Aorta (tissue), 5 donors: ENCODE data around the gene PCDHA10. TPM values are rescaled to one million over a fixed set of nuclear protein-coding genes. Genes with fewer than 3 reads are reported as not detected.
"Not testable (repeated sequence)": the region's sequence is repeated elsewhere in the genome, so short reads cannot be mapped to it uniquely, and the experiment has no call there.

ENCODE experiments used
- ATAC-seq: fragments of 200-7000 bp; cut with Tn5 transposase; one replicate; pipeline ENCODE4 v1.9.1; 2022; ENCODE audit warnings: moderate library complexity; ENCODE audit not compliant: low FRiP score
- DNase-seq, 2 donors: peaks; one replicate each; pipeline ENCODE4 v3.0.0-alpha.2; 2020
- H3K27ac ChIP-seq, 2 donors: one replicate each; pipeline ENCODE4 v1.5.1; 2013; ENCODE audit warnings: low read length in 2 of 2, mild to moderate bottlenecking in 2 of 2, moderate library complexity in 2 of 2, control low read depth in 1 of 2, inconsistent platforms in 1 of 2, low read depth in 1 of 2
- H3K27me3 ChIP-seq, 2 donors: one replicate each; pipeline ENCODE4 v1.6.1; 2013; ENCODE audit warnings: control low read depth in 1 of 2, low read length in 1 of 2, mild to moderate bottlenecking in 1 of 2, moderate library complexity in 1 of 2; ENCODE audit not compliant: insufficient read depth in 2 of 2, control insufficient read depth in 1 of 2
- H3K36me3 ChIP-seq, 2 donors: one replicate each; pipeline ENCODE4 v1.6.1; 2013; ENCODE audit warnings: control low read depth in 1 of 2, low read length in 1 of 2, mild to moderate bottlenecking in 1 of 2; ENCODE audit not compliant: insufficient read depth in 2 of 2, control insufficient read depth in 1 of 2
- H3K4me1 ChIP-seq, 2 donors: one replicate each; pipeline ENCODE4 v1.6.1; 2013; ENCODE audit warnings: low read length in 2 of 2, control low read depth in 1 of 2, mild to moderate bottlenecking in 1 of 2, moderate library complexity in 1 of 2; ENCODE audit not compliant: insufficient read depth in 2 of 2, control insufficient read depth in 1 of 2
- H3K4me3 ChIP-seq, 2 donors: one replicate each; pipeline ENCODE4 v1.5.1; 2013; ENCODE audit warnings: low read length in 2 of 2, control low read depth in 1 of 2, mild to moderate bottlenecking in 1 of 2
- H3K9me3 ChIP-seq: one replicate; pipeline ENCODE4 v1.6.1; 2013; ENCODE audit warnings: mild to moderate bottlenecking, low read length; ENCODE audit not compliant: control insufficient read depth
- WGBS, 2 donors: extraction: QIAGEN DNeasy Blood & Tissue Kit; methylation state at CpG; one replicate each; pipeline ENCODE4 v1.1.7; 2013; 5-methylcytosine and 5-hydroxymethylcytosine counted together
- intact Hi-C, 2 donors: fragments of 100-400 bp; cut with DNase I; formaldehyde crosslinking; loops; one replicate each; pipeline versions ENCODE4 v1.14.2 to v1.15.0; 2022
- polyA plus RNA-seq, 2 donors: library from polyadenylated mRNA; stranded (reverse); fragments of 200-250 nt; gene quantifications; one replicate each; pipeline ENCODE4 v1.2.3, GENCODE V29; 2013
- total RNA-seq, 2 donors: library from RNA; stranded (reverse); fragmentation: NEBNext Ultra II Directional; extraction: Animal tissue kit (Norgen Biotek cat#: 25700); gene quantifications; one replicate each; pipeline ENCODE4 v1.2.1, GENCODE V29; 2021
- donor health status: healthy with polysubstance abuse.
- donor health status: Bipolar disorder and iron deficiency.
- donor health status: DM: no; HTN: no; CAD: no.
- donor health status: DM: no; HTN: no; CAD: no.
- donor health status: DM: yes; HTN: yes; CAD: no.

Gene PCDHA10
- total and polyA plus RNA-seq, 4 donors = 0.03 to 0.69 (median 0.65) TPM; not detected in 1

DNA sequence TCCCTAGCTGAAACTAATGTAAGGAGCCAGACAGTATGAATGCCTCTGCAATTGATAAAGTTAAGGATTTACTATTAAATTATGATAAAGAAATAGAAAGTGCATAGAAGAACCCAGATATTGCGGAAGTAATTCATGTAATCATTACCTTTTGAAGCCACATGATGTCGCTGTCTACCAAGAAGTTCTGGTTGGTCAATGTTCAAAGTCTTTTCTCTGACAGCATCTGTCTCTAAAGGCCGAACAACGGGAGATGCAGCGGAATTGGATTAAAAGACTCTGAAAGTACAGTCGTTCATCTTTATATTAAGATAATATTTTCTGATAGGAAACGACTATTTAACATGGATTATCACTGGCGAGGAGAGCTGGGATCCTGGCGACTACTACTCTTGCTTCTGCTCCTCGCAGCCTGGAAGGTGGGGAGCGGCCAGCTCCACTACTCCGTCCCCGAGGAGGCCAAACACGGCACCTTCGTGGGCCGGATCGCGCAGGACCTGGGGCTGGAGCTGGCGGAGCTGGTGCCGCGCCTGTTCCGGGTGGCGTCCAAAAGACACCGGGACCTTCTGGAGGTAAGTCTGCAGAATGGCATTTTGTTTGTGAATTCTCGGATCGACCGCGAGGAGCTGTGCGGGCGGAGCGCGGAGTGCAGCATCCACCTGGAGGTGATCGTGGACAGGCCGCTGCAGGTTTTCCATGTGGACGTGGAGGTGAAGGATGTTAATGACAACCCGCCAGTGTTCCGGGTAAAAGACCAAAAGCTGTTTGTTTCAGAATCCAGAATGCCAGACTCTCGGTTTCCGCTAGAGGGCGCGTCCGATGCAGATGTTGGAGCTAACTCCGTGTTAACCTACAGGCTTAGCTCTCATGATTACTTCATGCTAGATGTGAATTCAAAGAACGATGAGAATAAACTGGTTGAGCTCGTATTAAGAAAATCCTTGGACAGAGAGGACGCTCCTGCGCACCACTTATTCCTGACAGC is 14.4 kb upstream of the PCDHA10 start, which contains the start of gene PCDHA8:
Gene PCDHA8, plus strand, starts transcription at position 210 of the 985 bp plus-strand sequence. Its CDS starts 135 bp downstream, at position 345.
- no peak within 1 kb of the TSS for H3K27ac ChIP-seq
- H3K36me3 ChIP-seq = no peaks in the 10 kb centered on the region
- ATAC-seq (no peak), DNase-seq (no peak)
- H3K4me3 ChIP-seq = no peak within 1 kb of the TSS
- no peaks in the 10 kb centered on the region for H3K4me1 ChIP-seq
- intact Hi-C loops = no loop called here
- WGBS, 2 donors = 11 to 23% methylated on average over 44 to 47 of the region's 47 CpGs
- H3K9me3 ChIP-seq = peaks cover 6% of the 10 kb centered on the region
- peaks cover 0 to 1% of the 10 kb centered on the region in 2 donors for H3K27me3 ChIP-seq

DNA sequence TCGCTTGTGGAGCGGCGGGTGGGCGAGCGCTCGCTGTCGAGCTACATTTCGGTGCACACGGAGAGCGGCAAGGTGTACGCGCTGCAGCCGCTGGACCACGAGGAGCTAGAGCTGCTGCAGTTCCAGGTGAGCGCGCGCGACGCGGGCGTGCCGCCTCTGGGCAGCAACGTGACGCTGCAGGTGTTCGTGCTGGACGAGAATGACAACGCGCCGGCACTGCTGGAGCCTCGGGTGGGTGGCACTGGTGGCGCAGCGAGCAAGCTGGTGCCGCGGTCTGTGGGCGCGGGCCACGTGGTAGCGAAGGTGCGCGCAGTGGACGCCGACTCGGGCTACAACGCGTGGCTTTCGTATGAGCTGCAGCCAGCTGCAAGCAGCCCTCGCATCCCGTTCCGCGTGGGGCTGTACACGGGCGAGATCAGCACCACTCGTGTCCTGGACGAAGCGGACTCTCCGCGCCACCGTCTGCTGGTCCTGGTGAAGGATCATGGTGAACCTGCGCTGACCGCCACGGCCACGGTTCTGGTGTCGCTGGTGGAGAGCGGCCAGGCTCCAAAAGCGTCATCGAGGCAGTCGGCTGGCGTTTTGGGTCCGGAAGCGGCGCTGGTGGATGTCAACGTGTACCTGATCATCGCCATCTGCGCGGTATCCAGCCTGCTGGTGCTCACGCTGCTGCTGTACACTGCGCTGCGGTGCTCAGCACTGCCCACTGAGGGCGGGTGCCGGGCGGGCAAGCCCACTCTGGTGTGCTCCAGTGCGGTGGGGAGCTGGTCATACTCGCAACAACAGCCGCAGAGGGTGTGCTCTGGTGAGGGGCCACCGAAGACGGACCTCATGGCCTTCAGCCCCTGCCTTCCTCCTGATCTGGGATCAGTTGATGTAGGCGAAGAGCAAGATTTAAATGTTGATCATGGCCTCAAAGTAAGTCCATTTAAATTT is 12.6 kb upstream of the PCDHA10 start:
- peaks cover 0 to 1% of the 10 kb centered on the region in 2 donors for H3K27me3 ChIP-seq
- no peaks in the 10 kb centered on the region for H3K36me3 ChIP-seq
- DNase-seq (peak in 1 of 2 donors; percentile 72), ATAC-seq (no peak)
- H3K27ac ChIP-seq = no peak overlapping the region
- no peak overlapping the region for H3K4me3 ChIP-seq
- no peaks in the 10 kb centered on the region for H3K4me1 ChIP-seq
- WGBS, 2 donors = 38% methylated on average over 87 of the region's 87 CpGs; no CpG with 5 or more reads in 1 of the 2 donors
- H3K9me3 ChIP-seq = peaks cover 4% of the 10 kb centered on the region
- intact Hi-C loops = no loop called here

DNA sequence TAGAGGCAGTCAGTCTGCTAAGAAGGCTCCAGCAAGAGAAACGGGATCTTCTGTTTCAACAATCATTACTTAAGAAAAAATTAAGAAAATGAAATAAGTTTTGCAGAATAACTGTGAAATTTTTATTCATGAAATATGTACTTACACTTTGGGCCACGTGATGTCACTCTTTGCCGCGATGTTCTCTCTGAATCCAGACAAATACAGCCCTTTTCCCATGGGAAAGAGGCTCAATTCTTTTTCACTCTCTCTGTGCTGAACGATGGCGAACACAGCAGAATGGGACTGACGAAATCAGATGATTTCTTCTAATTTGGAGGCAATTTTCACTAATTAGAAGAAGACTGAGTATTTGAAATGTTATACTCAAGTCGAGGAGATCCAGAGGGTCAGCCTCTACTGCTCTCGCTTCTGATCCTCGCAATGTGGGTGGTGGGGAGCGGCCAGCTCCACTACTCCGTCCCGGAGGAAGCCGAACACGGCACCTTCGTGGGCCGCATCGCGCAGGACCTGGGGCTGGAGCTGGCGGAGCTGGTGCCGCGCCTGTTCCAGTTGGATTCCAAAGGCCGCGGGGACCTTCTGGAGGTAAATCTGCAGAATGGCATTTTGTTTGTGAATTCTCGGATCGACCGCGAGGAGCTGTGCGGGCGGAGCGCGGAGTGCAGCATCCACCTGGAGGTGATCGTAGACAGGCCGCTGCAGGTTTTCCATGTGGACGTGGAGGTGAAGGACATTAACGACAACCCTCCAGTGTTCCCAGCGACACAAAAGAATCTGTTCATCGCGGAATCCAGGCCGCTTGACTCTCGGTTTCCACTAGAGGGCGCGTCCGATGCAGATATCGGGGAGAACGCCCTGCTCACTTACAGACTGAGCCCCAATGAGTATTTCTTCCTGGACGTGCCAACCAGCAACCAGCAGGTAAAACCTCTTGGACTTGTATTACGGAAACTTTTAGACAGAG is 7.3 kb upstream of the PCDHA10 start, which contains the start of gene PCDHA9:
Gene PCDHA9, plus strand, starts transcription at position 244 of the 964 bp plus-strand sequence. Its CDS starts 114 bp downstream, at position 358.
- intact Hi-C loops, H3K4me1 ChIP-seq, ATAC-seq, H3K4me3 ChIP-seq, H3K27me3 ChIP-seq, H3K36me3 ChIP-seq, DNase-seq, H3K27ac ChIP-seq: not testable (repeated sequence)
- WGBS, 2 donors = 13% methylated on average over 46 of the region's 48 CpGs; no CpG with 5 or more reads in 1 of the 2 donors
- H3K9me3 ChIP-seq = peaks cover 15% of the 10 kb centered on the region

DNA sequence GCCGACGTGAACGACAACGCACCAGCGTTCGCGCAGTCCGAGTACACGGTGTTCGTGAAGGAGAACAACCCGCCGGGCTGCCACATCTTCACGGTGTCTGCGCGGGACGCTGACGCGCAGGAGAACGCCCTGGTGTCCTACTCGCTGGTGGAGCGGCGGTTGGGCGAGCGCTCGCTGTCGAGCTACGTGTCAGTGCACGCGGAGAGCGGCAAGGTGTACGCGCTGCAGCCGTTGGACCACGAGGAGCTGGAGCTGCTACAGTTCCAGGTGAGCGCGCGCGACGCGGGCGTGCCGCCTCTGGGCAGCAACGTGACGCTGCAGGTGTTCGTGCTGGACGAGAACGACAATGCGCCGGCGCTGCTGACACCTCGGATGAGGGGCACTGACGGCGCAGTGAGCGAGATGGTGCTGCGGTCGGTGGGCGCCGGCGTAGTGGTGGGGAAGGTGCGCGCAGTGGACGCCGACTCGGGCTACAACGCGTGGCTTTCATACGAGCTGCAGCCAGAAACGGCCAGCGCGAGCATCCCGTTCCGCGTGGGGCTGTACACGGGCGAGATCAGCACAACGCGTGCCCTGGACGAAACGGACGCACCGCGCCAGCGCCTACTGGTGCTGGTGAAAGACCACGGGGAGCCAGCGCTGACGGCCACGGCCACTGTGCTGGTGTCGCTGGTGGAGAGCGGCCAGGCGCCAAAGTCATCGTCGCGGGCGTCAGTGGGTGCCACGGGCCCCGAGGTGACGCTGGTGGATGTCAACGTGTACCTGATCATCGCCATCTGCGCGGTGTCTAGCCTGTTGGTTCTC is 5.7 kb upstream of the PCDHA10 start:
- H3K4me1 ChIP-seq, H3K27ac ChIP-seq, intact Hi-C loops, H3K27me3 ChIP-seq, DNase-seq, H3K36me3 ChIP-seq, H3K4me3 ChIP-seq, ATAC-seq: not testable (repeated sequence)
- WGBS, 2 donors = 33% methylated on average over 101 of the region's 101 CpGs; no CpG with 5 or more reads in 1 of the 2 donors
- peaks cover 15% of the 10 kb centered on the region for H3K9me3 ChIP-seq

DNA sequence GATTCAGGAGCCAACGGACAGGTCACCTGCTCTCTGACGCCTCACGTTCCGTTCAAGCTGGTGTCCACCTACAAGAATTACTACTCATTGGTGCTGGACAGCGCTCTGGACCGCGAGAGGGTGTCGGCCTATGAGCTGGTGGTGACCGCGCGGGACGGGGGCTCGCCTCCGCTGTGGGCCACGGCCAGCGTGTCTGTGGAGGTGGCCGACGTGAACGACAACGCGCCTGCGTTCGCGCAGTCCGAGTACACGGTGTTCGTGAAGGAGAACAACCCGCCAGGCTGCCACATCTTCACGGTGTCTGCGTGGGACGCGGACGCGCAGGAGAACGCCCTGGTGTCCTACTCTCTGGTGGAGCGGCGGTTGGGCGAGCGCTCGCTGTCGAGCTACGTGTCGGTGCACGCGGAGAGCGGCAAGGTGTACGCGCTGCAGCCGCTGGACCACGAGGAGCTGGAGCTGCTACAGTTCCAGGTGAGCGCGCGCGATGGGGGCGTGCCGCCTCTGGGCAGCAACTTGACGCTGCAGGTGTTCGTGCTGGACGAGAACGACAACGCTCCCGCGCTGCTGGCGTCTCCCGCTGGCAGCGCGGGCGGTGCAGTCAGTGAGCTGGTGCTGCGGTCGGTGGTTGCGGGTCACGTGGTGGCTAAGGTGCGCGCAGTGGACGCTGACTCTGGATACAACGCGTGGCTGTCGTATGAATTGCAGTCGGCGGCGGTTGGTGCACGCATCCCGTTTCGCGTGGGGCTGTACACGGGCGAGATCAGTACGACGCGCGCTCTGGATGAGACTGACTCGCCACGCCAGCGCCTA is 1.7 kb downstream of the PCDHA10 start:
- peaks cover 20% of the 10 kb centered on the region for H3K9me3 ChIP-seq
- 44% methylated on average over 94 of the region's 94 CpGs; no CpG with 5 or more reads in 1 of the 2 donors for WGBS, 2 donors
- H3K36me3 ChIP-seq = no peaks in the 10 kb centered on the region
- no peak overlapping the region for H3K27ac ChIP-seq
- H3K4me1 ChIP-seq = no peaks in the 10 kb centered on the region
- no peak overlapping the region for H3K4me3 ChIP-seq
- no peaks in the 10 kb centered on the region for H3K27me3 ChIP-seq
- DNase-seq (no peak), ATAC-seq (no peak)
- intact Hi-C loops = no loop called here

DNA sequence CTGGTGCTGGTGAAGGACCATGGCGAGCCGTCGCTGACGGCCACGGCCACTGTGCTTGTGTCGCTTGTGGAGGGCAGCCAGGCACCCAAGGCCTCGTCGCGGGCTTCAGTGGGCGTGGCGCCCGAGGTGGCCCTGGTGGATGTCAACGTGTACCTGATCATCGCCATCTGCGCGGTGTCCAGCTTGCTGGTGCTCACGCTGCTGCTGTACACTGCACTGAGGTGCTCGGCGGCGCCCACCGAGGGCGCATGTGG is 2.2 kb downstream of the PCDHA10 start:
- WGBS, 2 donors = 50% methylated on average over 22 of the region's 22 CpGs; no CpG with 5 or more reads in 1 of the 2 donors
- Histone ChIP-seq H3K27me3 (no peaks in the 10 kb centered on the region), H3K27ac (no peak overlapping the region), H3K4me3 (no peak overlapping the region), H3K4me1 (no peaks in the 10 kb centered on the region), H3K9me3 (peaks cover 25% of the 10 kb centered on the region), H3K36me3 (no peaks in the 10 kb centered on the region)
- no peak for DNase-seq
- intact Hi-C loops = no loop called here
- ATAC-seq = no peak
